H1 (cell line): ENCODE results near the gene RANBP2. TPM values are rescaled to one million over a fixed set of nuclear protein-coding genes. Genes with fewer than 3 reads are reported as not detected.

Experiments
- CTCF ChIA-PET: fragments of 300-600 bp; sonication (Branson Sonifier 250); formaldehyde crosslinking; loops from one replicate; lab custom pipeline; 2021; ENCODE audit not compliant: partially characterized antibody; lab: Charles Lee
- POLR2A ChIA-PET: fragments of 300-600 bp; sonication (Branson Sonifier 250); formaldehyde crosslinking; loops from one replicate; lab custom pipeline; 2021; ENCODE audit warnings: inconsistent platforms; ENCODE audit not compliant: partially characterized antibody; lab: Charles Lee
- DNase-seq, 2 experiments: peaks; one replicate each; pipeline versions ENCODE4 v3.0.0 to v3.0.0-alpha.2; 2010 to 2022; ENCODE audit warnings: low spot score in 2 of 2, low read depth in 1 of 2, mixed read lengths in 1 of 2
- FAIRE-seq: peaks from 2 replicates; lab custom pipeline; 2011; peaks lifted over from hg19 to GRCh38; lab: Jason Lieb, UNC
- H2AFZ ChIP-seq: 2 replicates; pipeline ENCODE4 v1.8.1; 2012; ENCODE audit warnings: low read length, inconsistent platforms
- H2AK5ac ChIP-seq: 2 replicates; pipeline ENCODE4 v1.6.1; 2013; ENCODE audit warnings: low read depth, low read length
- H2BK120ac ChIP-seq: replicated peaks from 2 replicates; pipeline ENCODE3; 2013; ENCODE audit warnings: low read depth, low read length, inconsistent platforms
- H2BK12ac ChIP-seq: 2 replicates; pipeline ENCODE4 v1.6.1; 2013; ENCODE audit warnings: low read depth, low read length
- H2BK15ac ChIP-seq: 2 replicates; pipeline ENCODE4 v1.6.1; 2013; ENCODE audit warnings: low read length
- H2BK20ac ChIP-seq: 2 replicates; pipeline ENCODE4 v1.6.1; 2013; ENCODE audit warnings: low read length
- H2BK5ac ChIP-seq: 2 replicates; pipeline ENCODE4 v1.6.1; 2013; ENCODE audit warnings: low read depth, low read length
- H3K14ac ChIP-seq: 2 replicates; pipeline ENCODE4 v1.6.1; 2013; ENCODE audit warnings: inconsistent platforms; ENCODE audit not compliant: insufficient read length
- H3K18ac ChIP-seq: 2 replicates; pipeline ENCODE4 v1.6.1; 2013; ENCODE audit warnings: low read length; ENCODE audit errors: extremely low read depth
- H3K23ac ChIP-seq: 2 replicates; pipeline ENCODE4 v1.6.1; 2013; ENCODE audit warnings: inconsistent platforms; ENCODE audit not compliant: insufficient read length
- H3K23me2 ChIP-seq: 2 replicates; pipeline ENCODE4 v1.6.1; 2013; ENCODE audit warnings: low read depth, low read length
- H3K27ac ChIP-seq: 2 replicates; pipeline ENCODE4 v1.6.1; 2011; ENCODE audit warnings: low read depth, low read length, inconsistent platforms
- H3K27me3 ChIP-seq, 4 experiments: replicated peaks in 1 of 4; 1 replicate in 1 of 4; 2 replicates in 3 of 4; pipeline versions ENCODE4 v1.6.1 to v1.8.1; 2011 to 2013; ENCODE audit warnings: low read length in 3 of 4, mild to moderate bottlenecking in 3 of 4, inconsistent platforms in 2 of 4, mixed read lengths in 2 of 4, moderate library complexity in 1 of 4; ENCODE audit not compliant: control insufficient read depth in 3 of 4, insufficient read depth in 3 of 4; ENCODE audit errors: extremely low read depth in 1 of 4
- H3K36me3 ChIP-seq, 4 experiments: 2 replicates each; pipeline versions ENCODE4 v1.6.1 to v1.8.1; 2011 to 2013; ENCODE audit warnings: mild to moderate bottlenecking in 4 of 4, low read length in 3 of 4, moderate library complexity in 2 of 4, control low read depth in 1 of 4, inconsistent platforms in 1 of 4; ENCODE audit not compliant: insufficient read depth in 4 of 4, control insufficient read depth in 2 of 4
- H3K4ac ChIP-seq: replicated peaks from 2 replicates; pipeline ENCODE3; 2013; ENCODE audit warnings: low read length, low read depth, mixed read lengths, inconsistent platforms; ENCODE audit not compliant: insufficient read length
- H3K4me1 ChIP-seq, 4 experiments: replicated peaks in 1 of 4; 1 replicate in 1 of 4; 2 replicates in 3 of 4; pipeline versions ENCODE4 v1.6.1 to v1.8.1; 2011 to 2013; ENCODE audit warnings: low read length in 3 of 4, inconsistent platforms in 2 of 4, mixed read lengths in 1 of 4; ENCODE audit not compliant: insufficient read depth in 4 of 4, control insufficient read depth in 3 of 4
- H3K4me2 ChIP-seq, 2 experiments: 2 replicates each; pipeline versions ENCODE4 v1.6.1 to v1.8.1; 2011 to 2013; ENCODE audit warnings: low read depth in 2 of 2, low read length in 2 of 2, control low read depth in 1 of 2, inconsistent platforms in 1 of 2, mild to moderate bottlenecking in 1 of 2; ENCODE audit not compliant: insufficient read depth in 1 of 2
- H3K4me3 ChIP-seq, 4 experiments: fragments of 200-600, 300-600 bp in 1 of 4; sonication (generic), shearing (Covaris generic), sonication (Bioruptor Twin) in 1 of 4; 2 replicates each; pipeline versions ENCODE4 v1.5.1 to v1.8.1; 2011 to 2016; ENCODE audit warnings: low read length in 4 of 4, low read depth in 3 of 4, control low read depth in 2 of 4, inconsistent platforms in 2 of 4, mild to moderate bottlenecking in 2 of 4, mixed read lengths in 1 of 4, moderate library complexity in 1 of 4; ENCODE audit not compliant: insufficient read depth in 2 of 4; ENCODE audit errors: extremely low read depth in 1 of 4
- H3K56ac ChIP-seq: replicated peaks from 2 replicates; pipeline ENCODE3; 2013; ENCODE audit warnings: low read depth, mild to moderate bottlenecking, mixed read lengths, low read length, inconsistent platforms; ENCODE audit not compliant: insufficient read length
- H3K79me1 ChIP-seq: 2 replicates; pipeline ENCODE4 v1.6.1; 2013; ENCODE audit warnings: low read depth, low read length, control low read depth
- H3K79me2 ChIP-seq, 2 experiments: 2 replicates each; pipeline versions ENCODE4 v1.6.1 to v1.8.1; 2012 to 2013; ENCODE audit warnings: low read length in 2 of 2, mild to moderate bottlenecking in 2 of 2, inconsistent platforms in 1 of 2; ENCODE audit not compliant: insufficient read depth in 2 of 2, control insufficient read depth in 1 of 2
- H3K9ac ChIP-seq, 4 experiments: replicated peaks in 1 of 4; 1 replicate in 1 of 4; 2 replicates in 3 of 4; pipeline versions ENCODE4 v1.6.1 to v1.8.1; 2011 to 2013; ENCODE audit warnings: low read depth in 3 of 4, low read length in 3 of 4, control low read depth in 2 of 4, mild to moderate bottlenecking in 2 of 4, moderate library complexity in 2 of 4, inconsistent platforms in 1 of 4; ENCODE audit errors: extremely low read depth in 1 of 4
- H3K9me3 ChIP-seq, 2 experiments: 2 replicates each; pipeline versions ENCODE4 v1.6.1 to v1.8.1; 2012 to 2013; ENCODE audit warnings: mild to moderate bottlenecking in 2 of 2, moderate library complexity in 2 of 2, control low read depth in 1 of 2, inconsistent platforms in 1 of 2, low read depth in 1 of 2, low read length in 1 of 2, mixed read lengths in 1 of 2; ENCODE audit not compliant: insufficient read depth in 2 of 2
- H4K20me1 ChIP-seq, 2 experiments: replicated peaks in 1 of 2; 2 replicates each; pipeline versions ENCODE3 to v1.8.1; 2011 to 2013; ENCODE audit warnings: inconsistent platforms in 2 of 2, low read length in 2 of 2, mild to moderate bottlenecking in 1 of 2; ENCODE audit not compliant: insufficient read depth in 2 of 2, control insufficient read depth in 1 of 2
- H4K5ac ChIP-seq: 2 replicates; pipeline ENCODE4 v1.6.1; 2013; ENCODE audit warnings: low read length, low read depth, mixed read lengths, inconsistent platforms; ENCODE audit not compliant: insufficient read length
- H4K8ac ChIP-seq: 2 replicates; pipeline ENCODE4 v1.8.0; 2013; ENCODE audit warnings: mild to moderate bottlenecking, moderate library complexity, low read length, inconsistent platforms; ENCODE audit not compliant: insufficient read depth; ENCODE audit errors: extremely low read depth
- H4K91ac ChIP-seq: replicated peaks from 2 replicates; pipeline ENCODE3; 2013; ENCODE audit warnings: low read length, mixed read lengths, inconsistent platforms; ENCODE audit not compliant: insufficient read length
- ASH2L ChIP-seq: fragments of 200-600, 300-600 bp; sonication (generic); IDR thresholded peaks from one replicate; pipeline ENCODE4 v1.7.1; 2017; ENCODE audit warnings: low read length
- CEBPB ChIP-seq: IDR thresholded peaks from 2 replicates; pipeline ENCODE4 v1.6.1; 2012; ENCODE audit warnings: low read depth, low read length
- EZH2 ChIP-seq: fragments of 200-600 bp; sonication (generic); IDR thresholded peaks from 2 replicates; pipeline ENCODE4 v1.7.1; 2012; ENCODE audit warnings: low read depth, mild to moderate bottlenecking, moderate library complexity, low read length, inconsistent platforms; ENCODE audit not compliant: severe bottlenecking
- FOSL1 ChIP-seq: IDR thresholded peaks from 2 replicates; pipeline ENCODE4 v1.6.1; 2011; ENCODE audit warnings: mild to moderate bottlenecking, low read depth, low read length, moderate library complexity; ENCODE audit not compliant: insufficient read depth
- GTF2F1 ChIP-seq: IDR thresholded peaks from 2 replicates; pipeline ENCODE4 v1.6.1; 2012; ENCODE audit warnings: low read depth, low read length, improper control_type of control experiment, borderline replicate concordance
- KDM4A ChIP-seq: IDR thresholded peaks from one replicate; pipeline ENCODE4 v1.7.1; 2012; ENCODE audit warnings: low read depth, mild to moderate bottlenecking, moderate library complexity, low read length, inconsistent platforms; ENCODE audit not compliant: severe bottlenecking
- MAFK ChIP-seq: IDR thresholded peaks from 2 replicates; pipeline ENCODE4 v1.6.1; 2012; ENCODE audit warnings: low read depth, mild to moderate bottlenecking, improper control_type of control experiment, low read length
- POLR2AphosphoS5 ChIP-seq: IDR thresholded peaks from 2 replicates; pipeline ENCODE4 v1.6.1; 2011; ENCODE audit warnings: low read depth, low read length
- RAD21 ChIP-seq, 2 experiments: IDR thresholded peaks in 1 of 2; conservative IDR thresholded peaks in 1 of 2; 2 replicates each; pipeline ENCODE4 v1.6.1; 2011; ENCODE audit warnings: low read depth in 2 of 2, low read length in 2 of 2, improper control_type of control experiment in 1 of 2, inconsistent platforms in 1 of 2, mild to moderate bottlenecking in 1 of 2, moderate library complexity in 1 of 2
- RBBP5 ChIP-seq: IDR thresholded peaks from 2 replicates; pipeline ENCODE4 v1.7.1; 2012; ENCODE audit warnings: low read depth, mild to moderate bottlenecking, inconsistent platforms, low read length, moderate library complexity, borderline replicate concordance
- RFX5 ChIP-seq: IDR thresholded peaks from 2 replicates; pipeline ENCODE4 v1.6.1; 2011; ENCODE audit warnings: low read depth, low read length, improper control_type of control experiment, borderline replicate concordance
- SP1 ChIP-seq: IDR thresholded peaks from 2 replicates; pipeline ENCODE4 v1.6.1; 2011; ENCODE audit warnings: low read depth, low read length
- SUZ12 ChIP-seq: fragments of 200-600 bp; sonication (generic); IDR thresholded peaks from 2 replicates; pipeline ENCODE4 v1.6.1; 2012; ENCODE audit warnings: mild to moderate bottlenecking, inconsistent platforms, low read length, moderate library complexity, mixed read lengths
- TAF7 ChIP-seq: optimal IDR thresholded peaks from 2 replicates; pipeline ENCODE3; 2011; ENCODE audit warnings: low read depth, mild to moderate bottlenecking, inconsistent platforms, low read length, moderate library complexity, borderline replicate concordance
- WGBS, 2 experiments: shearing (Covaris generic) in 1 of 2; methylation state at CpG; one replicate each; pipeline versions ENCODE4 v1.1.6 to v1.1.7; 2013 to 2015; ENCODE audit warnings: low lambda C conversion rate in 2 of 2, mixed read lengths in 2 of 2, inconsistent platforms in 1 of 2, low coverage in 1 of 2, missing lambda C conversion rate in 1 of 2; ENCODE audit not compliant: insufficient replicate concordance in 2 of 2, insufficient coverage in 1 of 2, insufficient read length in 1 of 2; ENCODE audit errors: extremely low coverage in 1 of 2, missing lambda C conversion rate in 1 of 2; 5-methylcytosine and 5-hydroxymethylcytosine counted together
- polyA plus RNA-seq, 7 experiments: library from polyadenylated mRNA; depleted of rRNA in 3 of 7; stranded (reverse) in 5 of 7; unstranded in 2 of 7; fragments of >200 nt in 5 of 7; fragments of 200-250 nt in 2 of 7; gene quantifications; 1 replicate in 5 of 7; 2 replicates in 1 of 7; 4 replicates in 1 of 7; pipeline versions ENCODE4 v1.2.1 to v1.2.3, GENCODE V29; 2011 to 2013; ENCODE audit warnings: missing spikeins in 2 of 7, mixed read lengths in 2 of 7
- total RNA-seq: library from RNA; stranded (reverse); fragmentation: NEBNext Ultra II Directional; extraction: Animal tissue kit (Norgen Biotek cat#: 25700); gene quantifications from 2 replicates; pipeline ENCODE4 v1.2.1, GENCODE V29; 2021

Gene RANBP2
- total and polyA plus RNA-seq, 2 of the 8 experiments (the other 6 are each of a cell fraction or from before 2014, with no cell fraction given): 8.2 to 95.9 TPM

DNA sequence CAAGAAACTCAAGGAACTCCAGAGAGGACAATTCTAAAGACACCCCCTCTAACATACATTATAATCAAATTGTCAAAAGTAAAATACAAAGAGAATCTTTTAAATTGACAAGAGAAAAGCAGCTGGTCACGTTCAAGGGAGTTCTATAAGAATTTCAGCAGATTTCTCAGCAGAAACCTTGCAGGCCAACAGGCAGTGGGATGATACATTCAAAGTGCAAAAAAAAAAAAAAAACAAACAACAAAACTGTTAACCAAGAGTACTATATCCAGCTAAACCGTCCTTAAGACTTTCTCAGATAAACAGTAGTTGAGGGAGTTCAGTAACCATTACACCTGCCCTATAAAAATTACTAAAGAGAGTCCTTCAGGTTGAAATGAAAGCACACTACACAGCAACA is 101.2 kb downstream of the RANBP2 start:
- H3K4me2 ChIP-seq: no peak overlapping the region
- H4K5ac ChIP-seq: no peak overlapping the region
- no peaks in the 10 kb centered on the region for H3K23me2 ChIP-seq
- no peaks in the 10 kb centered on the region for H4K20me1 ChIP-seq
- no peak overlapping the region for H2BK12ac ChIP-seq
- H2BK20ac ChIP-seq: no peak overlapping the region
- no peaks in the 10 kb centered on the region for H3K4me1 ChIP-seq
- no peaks in the 10 kb centered on the region for H3K27me3 ChIP-seq
- no peak overlapping the region for H2BK120ac ChIP-seq
- H3K79me1 ChIP-seq: no peaks in the 10 kb centered on the region
- ChIA-PET POLR2A (no interaction called here), CTCF (no interaction called here)
- no peak overlapping the region for H2BK15ac ChIP-seq
- peaks cover 0 to 38% (median 30%) of the 10 kb centered on the region in 4 experiments; a peak in 7 of 8 replicates for H3K36me3 ChIP-seq
- no peak overlapping the region for H3K14ac ChIP-seq
- no peak overlapping the region for H3K4ac ChIP-seq
- H2BK5ac ChIP-seq: no peak overlapping the region
- no peak overlapping the region for H3K56ac ChIP-seq
- no peak overlapping the region for H3K9ac ChIP-seq
- H4K91ac ChIP-seq: no peak overlapping the region
- no peak overlapping the region for H2AFZ ChIP-seq
- H3K79me2 ChIP-seq: no peaks in the 10 kb centered on the region
- FAIRE-seq (no peak), DNase-seq (no peak)
- H3K4me3 ChIP-seq: no peak overlapping the region
- no peak overlapping the region for H2AK5ac ChIP-seq
- whole genome bisulfite sequencing, 2 experiments: 94% methylated on average over 2 of the region's 2 CpGs; no CpG with 5 or more reads in 1 of the 2 experiments
- H3K27ac ChIP-seq: no peak overlapping the region
- no peaks in the 10 kb centered on the region for H3K9me3 ChIP-seq
- H3K18ac ChIP-seq: no peak overlapping the region
- H4K8ac ChIP-seq: no peak overlapping the region
- H3K23ac ChIP-seq: no peak overlapping the region
- TF ChIP-seq TAF7: no peak
- TF ChIP-seq MAFK: no peak
- no peak for TF ChIP-seq FOSL1
- TF ChIP-seq EZH2: no peak
- no peak for TF ChIP-seq CEBPB
- no peak for TF ChIP-seq SP1
- no peak for TF ChIP-seq KDM4A
- no peak for TF ChIP-seq RBBP5
- TF ChIP-seq ASH2L: no peak
- no peak for TF ChIP-seq SUZ12
- TF ChIP-seq POLR2AphosphoS5: no peak
- TF ChIP-seq RAD21 (IDR thresholded peaks at IDR 0.05 in 1 of 2, conservative IDR thresholded peaks at IDR 0.05 in 1 of 2; ENCODE audit: low read depth in 2 of 2, low read length in 2 of 2): no peak
- TF ChIP-seq RFX5: no peak
- no peak for TF ChIP-seq GTF2F1
